Measurements from ENCODE around the gene LIPA.

DNA sequence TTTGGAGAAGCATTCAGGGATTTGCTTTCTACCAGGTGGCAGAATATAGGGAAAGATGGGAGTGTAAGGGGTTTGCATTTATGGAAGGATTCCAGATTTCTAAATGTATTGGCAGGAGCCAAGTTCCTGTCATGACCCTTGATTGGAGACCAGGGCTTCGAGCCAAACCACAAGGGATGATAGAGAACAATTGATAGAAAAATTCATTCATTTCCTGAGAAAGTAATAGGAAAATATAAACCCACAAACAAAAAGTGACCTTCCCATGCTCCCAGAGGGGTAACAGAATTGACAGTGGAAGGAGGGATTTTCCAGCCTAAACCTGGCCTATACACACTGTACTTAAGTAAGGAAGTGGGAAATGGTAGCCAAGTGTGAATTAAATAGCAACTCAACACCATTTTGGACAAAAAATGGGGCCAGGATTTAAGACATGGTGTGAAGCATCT lies 27.9 kb upstream of the LIPA start:
- TF ChIP-seq, protein P1, sequence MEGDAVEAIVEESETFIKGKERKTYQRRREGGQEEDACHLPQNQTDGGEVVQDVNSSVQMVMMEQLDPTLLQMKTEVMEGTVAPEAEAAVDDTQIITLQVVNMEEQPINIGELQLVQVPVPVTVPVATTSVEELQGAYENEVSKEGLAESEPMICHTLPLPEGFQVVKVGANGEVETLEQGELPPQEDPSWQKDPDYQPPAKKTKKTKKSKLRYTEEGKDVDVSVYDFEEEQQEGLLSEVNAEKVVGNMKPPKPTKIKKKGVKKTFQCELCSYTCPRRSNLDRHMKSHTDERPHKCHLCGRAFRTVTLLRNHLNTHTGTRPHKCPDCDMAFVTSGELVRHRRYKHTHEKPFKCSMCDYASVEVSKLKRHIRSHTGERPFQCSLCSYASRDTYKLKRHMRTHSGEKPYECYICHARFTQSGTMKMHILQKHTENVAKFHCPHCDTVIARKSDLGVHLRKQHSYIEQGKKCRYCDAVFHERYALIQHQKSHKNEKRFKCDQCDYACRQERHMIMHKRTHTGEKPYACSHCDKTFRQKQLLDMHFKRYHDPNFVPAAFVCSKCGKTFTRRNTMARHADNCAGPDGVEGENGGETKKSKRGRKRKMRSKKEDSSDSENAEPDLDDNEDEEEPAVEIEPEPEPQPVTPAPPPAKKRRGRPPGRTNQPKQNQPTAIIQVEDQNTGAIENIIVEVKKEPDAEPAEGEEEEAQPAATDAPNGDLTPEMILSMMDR (IDR thresholded peaks at IDR 0.05): no peak
- no peak for TF ChIP-seq POLR2A (IDR thresholded peaks at IDR 0.05)
